C1 segment of cervical spinal cord (tissue), 14 donors: Measurements from ENCODE around the gene TRPC4AP.
"Not testable (repeated sequence)": the region's sequence is repeated elsewhere in the genome, so short reads cannot be mapped to it uniquely, and the experiment has no call there.

Experiments used
- DNase-seq, 14 donors: peaks; one replicate each; lab custom pipeline; 2025; lab: John Stamatoyannopoulos, UW

TRPC4AP gene

GRCh38 chr20:35060168-35060567 lies 32.4 kb downstream of the TRPC4AP start:
- DNase-seq = no peak

- DNase-seq = no peak
These were observed 33.0 kb downstream of the TRPC4AP start for GRCh38 chr20:35059612-35060011.

- no peak for DNase-seq
These were observed 33.5 kb downstream of the TRPC4AP start for GRCh38 chr20:35059110-35059509.

GRCh38 chr20:35055445-35056276 lies 36.9 kb downstream of the TRPC4AP start:
- DNase-seq = no peak

DNA sequence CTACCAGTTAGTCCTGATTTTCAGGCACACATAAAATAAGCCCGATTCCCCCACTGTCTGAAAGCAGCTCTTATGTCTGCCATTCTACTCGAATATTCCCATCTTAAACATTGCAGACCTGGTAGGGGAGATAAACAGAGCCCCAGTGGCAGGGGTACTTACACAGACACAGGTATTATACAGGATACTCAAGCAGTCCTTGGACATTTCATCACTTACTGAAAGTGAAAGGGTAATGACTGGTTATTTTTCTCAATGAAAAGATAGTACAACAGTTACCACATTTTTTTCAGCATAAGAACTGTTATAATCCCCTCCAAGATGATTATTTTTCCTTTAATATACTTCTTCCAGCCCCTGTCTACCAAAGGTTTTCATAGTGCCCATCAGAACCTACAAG lies 37.8 kb downstream of the TRPC4AP start:
- DNase-seq = no peak

- not testable (repeated sequence) for DNase-seq
These were observed 40.0 kb downstream of the TRPC4AP start for GRCh38 chr20:35052616-35053015.

DNA sequence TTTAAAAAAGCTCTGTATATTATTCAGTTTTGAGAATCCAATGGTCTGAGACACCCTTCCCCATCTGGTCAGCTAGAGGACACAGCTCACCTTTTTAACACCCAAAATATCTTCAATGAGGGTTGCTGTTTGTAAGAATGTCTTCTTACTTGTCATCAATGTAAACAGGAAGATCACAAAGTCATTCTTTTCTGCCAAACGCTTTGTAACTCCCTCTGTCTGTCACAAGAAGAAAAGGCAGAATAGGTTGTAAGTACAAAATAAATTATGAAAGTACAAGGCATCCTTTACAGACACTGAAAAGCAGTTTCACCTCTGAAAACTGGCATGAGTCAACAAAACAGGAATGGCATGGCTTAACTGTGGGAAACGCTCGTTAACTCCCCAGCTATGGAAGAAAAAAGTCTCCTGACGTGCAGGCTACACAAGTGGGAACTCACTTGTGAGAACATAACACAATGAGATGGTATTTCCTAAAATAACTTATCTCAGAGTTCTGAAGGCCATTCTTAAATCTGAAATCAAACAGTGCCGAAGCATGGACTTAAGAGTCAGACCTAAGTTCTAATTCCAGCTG lies 42.7 kb downstream of the TRPC4AP start:
- DNase-seq = no peak

DNA sequence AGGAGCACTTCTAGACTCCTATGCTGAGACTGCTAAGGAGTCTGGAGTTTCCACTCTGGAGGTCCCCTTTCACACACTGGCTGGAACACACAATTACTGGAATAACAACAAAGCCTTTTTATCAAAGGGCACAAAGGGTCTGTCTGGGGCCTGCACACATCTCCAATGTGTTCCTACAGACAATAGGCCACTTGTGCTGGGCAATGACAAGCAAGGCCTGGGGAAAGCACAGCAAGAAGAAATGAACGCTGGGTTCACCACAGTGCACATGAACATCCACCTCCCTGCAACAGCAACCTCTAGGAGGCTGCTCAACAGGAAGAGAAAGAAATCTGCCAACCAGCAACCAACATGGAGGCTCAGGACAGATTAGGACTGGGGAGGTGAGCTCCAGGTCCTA lies 43.9 kb downstream of the TRPC4AP start:
- peak in 11 of 14 donors; percentile 17 to 80 (median 60) for DNase-seq

DNA sequence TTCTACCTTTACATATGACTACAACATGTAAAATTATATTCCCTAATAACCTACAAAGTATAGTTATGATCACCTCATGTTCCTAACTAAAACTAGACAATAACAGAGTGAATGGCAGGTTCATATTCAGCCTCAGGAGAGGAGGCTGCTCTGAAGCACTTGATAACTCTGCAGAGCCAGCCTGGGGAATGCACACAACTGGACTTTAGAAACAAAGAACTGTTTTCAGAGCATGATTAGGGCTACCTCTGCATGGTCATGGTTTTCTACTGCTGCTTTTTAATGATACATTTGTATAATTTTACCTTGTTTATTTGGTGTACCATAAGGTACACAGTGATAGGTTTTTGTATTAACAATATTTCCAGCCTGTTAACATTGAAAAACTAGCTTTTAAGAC lies 50.3 kb downstream of the TRPC4AP start:
- DNase-seq = no peak

DNA sequence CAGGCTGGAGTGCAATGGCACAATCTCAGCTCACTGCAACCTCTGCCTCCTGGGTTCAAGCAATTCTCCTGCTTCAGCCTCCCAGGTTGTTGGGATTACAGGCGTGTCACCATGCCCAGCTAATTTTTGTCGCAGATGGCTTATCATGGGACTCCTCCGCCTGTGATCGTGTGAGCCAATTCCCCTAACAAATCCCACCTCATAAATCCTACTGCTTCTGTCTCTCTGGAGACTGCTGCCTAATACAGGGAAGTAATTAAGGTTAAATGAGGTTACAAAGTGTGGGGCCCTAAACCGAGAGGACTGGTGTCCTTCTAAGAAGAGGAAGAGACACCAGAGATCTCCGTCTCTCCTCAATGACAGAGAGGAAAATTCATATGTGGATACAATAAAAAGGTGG lies 52.0 kb downstream of the TRPC4AP start:
- no peak for DNase-seq

- no peak for DNase-seq
These were observed 52.6 kb downstream of the TRPC4AP start for GRCh38 chr20:35039846-35040489.

DNA sequence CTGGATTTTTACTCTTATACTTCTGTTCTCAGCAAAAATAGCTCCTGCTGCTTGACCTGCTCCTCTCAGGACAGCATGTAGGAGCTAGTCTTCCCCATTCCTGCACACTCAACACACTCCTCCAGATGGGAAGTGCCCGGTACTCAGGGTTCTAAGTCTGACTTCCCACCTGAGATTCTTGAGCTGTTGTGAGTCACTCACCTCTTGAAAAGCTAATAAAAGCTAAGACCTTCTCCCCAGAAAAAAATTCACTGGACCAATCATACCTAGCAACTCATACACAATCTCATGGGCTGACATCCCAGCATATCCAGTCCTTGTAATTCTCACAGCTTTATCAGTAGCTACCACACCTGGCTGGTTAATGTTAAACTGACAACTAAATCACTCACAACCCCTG lies 53.5 kb downstream of the TRPC4AP start:
- no peak for DNase-seq

DNA sequence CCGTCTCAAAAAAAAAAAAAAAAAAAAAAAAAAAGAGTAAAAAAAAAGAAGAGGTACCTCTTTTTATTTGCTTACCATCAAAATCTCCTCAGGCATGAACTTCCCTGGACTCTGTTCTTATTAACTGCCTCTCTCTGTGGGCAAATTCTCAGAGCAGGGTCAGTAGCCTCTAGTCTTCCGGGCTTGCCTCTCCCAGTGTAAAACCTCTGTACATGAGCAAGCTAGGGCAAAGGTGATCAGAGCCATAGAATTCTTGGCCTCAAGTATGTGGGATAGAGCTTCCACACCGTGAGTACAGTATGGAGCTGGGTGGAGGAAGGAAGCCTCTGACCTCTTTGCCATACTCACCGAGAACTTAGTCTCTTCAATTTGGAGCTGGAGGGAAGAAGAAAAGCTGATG lies 58.5 kb downstream of the TRPC4AP start:
- no peak for DNase-seq

- DNase-seq = no peak
These were observed 62.5 kb downstream of the TRPC4AP start for GRCh38 chr20:35030136-35030535.

DNA sequence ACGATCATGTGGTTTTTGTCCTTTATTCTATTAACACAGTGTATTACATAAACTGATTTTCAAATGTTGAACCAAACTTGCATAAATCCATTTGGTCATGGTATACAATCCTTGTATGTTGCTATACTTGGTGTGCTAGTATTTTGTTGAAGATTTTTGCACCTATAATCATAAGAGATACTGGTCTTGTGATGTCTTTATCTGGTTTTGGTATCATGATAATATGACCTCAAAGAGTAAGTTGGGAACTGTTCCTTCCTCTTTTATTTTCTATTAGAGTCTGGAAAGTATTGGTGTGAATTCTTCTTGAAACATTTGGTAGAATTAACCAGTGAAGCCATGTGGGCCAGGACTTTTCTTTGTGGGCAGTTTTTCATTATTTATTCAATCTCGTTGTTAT lies 65.3 kb downstream of the TRPC4AP start:
- DNase-seq = no peak

DNA sequence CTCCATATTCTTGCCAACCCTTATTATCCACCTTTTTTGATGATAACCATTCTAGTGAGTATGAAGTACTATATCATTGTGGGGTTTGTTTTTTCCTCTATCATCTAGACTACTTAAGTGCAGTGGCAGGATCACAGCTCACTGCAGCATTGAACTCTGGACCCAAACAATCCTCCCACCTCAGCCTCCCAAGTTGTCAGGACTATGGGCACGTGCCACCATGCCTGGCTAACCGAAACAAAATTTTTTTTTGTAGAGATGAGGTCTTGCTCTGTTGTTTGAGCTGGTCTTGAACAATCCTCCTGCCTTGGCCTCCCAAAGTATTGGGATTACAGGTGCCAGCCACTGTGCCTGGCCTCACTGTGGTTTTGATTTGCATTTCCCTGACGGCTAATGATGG lies 67.5 kb downstream of the TRPC4AP start:
- DNase-seq = no peak

GRCh38 chr20:35023624-35024023 lies 69.0 kb downstream of the TRPC4AP start:
- no peak for DNase-seq

GRCh38 chr20:35021831-35022230 lies 70.8 kb downstream of the TRPC4AP start:
- DNase-seq = no peak

GRCh38 chr20:35021063-35021462 lies 71.5 kb downstream of the TRPC4AP start:
- peak in 2 of 14 donors; percentile 53 to 68 for DNase-seq

- no peak for DNase-seq
These were observed 72.3 kb downstream of the TRPC4AP start for GRCh38 chr20:35020108-35020928.

DNA sequence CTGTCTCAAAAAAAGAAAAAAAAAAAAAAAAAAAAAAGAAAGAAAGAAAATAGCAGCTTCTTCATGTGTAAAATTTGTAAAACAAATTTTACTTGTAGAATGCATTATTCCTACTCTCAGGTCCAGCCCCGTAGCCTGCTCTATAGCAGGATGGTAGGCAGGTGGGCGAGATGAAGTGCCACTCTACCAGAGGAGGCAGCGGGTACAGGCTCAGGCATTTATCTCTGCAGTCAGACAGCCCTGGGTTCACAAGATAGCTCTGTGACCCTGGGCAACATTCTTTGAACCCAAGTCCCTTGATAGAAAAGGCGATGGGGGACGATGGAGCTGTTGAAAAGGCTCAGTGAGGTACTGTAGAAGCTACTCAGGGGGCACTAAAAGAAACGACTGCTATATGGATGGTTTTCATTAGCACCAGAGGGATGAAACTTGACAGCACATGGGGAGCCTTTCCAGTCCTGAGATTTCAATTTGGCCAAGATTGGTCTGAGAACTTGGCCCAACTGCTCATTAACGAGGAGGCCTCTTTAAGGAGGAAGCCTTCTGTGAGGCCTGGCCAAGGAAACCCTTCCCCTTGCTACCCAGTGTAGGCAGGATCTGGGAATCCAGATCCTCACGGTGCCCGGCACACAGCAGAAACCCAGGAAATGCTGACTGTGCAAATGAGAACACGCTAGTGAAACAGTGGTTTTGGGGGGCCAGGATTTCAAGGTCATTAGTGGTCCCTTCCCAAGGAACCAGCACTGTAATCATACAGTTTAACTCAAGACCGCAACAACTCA lies 73.8 kb downstream of the TRPC4AP start:
- no peak for DNase-seq
